ENCODE results near the gene UGT1A5. TPM values are rescaled to one million over a fixed set of nuclear protein-coding genes. Genes with fewer than 3 reads are reported as not detected.

The UGT1A5 gene
- total RNA-seq, 1 experiment from 2014 or later = not detected

DNA sequence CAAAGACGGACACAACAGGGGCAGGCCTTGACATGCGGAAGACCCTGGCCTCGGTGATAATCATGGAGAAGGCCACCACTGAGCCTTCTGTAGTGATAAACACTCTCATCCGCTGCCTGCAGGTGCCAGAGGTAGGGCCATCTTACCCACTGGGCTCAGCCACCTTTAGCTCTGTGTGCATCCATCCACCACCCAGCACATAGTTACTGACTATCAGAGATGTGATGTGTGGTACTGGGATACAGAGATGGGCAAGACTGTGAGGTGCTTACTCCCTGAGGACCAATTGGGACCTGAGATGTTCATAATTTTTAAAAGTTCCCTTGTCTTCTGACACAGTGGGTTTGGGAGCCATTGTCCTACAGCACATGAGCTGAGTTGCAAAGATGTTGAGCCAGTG lies 67.0 kb downstream of the UGT1A5 start:
- DNase-seq (ENCODE audit: low spot score) = no peak

DNA sequence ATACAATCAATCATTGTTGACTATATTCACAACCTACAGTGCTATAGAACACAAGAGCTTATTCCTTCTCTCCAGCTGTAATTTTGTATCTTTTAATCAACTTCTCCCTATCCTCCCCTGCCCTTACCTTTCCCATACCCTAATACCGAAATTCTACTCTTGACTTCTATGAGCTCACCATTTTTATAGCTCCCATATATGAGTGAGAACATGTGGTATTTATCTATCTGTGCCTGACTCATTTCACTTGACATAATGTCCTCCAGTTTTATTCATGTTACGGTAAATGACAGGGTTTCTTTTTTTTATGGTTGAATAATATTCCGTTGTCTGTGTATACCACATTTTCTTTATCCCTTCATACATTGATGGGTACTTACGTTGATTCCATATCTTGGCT lies 68.1 kb downstream of the UGT1A5 start:
- DNase-seq (ENCODE audit: low spot score) = no peak

DNA sequence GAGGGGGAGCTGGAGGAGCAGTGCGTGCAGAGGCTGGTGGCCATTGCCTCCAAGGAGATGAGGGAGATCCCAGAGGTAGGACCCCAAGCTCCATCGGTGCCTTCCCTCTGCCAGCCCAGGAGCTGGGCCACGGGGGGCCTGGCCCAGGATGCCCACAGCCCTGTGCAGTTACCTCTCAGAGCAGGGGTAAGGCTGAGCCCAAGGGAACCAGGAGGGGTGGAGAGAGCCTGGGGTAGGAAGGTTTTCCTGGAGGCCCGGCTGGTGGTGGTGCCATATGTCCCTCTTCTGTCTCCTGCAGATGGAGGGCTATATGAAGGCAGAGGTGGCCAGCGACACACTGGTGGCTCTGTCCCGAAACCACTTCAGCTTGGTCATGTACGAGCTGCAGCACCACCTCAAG lies 76.8 kb downstream of the UGT1A5 start:
- DNase-seq (ENCODE audit: low spot score) = no peak

DNA sequence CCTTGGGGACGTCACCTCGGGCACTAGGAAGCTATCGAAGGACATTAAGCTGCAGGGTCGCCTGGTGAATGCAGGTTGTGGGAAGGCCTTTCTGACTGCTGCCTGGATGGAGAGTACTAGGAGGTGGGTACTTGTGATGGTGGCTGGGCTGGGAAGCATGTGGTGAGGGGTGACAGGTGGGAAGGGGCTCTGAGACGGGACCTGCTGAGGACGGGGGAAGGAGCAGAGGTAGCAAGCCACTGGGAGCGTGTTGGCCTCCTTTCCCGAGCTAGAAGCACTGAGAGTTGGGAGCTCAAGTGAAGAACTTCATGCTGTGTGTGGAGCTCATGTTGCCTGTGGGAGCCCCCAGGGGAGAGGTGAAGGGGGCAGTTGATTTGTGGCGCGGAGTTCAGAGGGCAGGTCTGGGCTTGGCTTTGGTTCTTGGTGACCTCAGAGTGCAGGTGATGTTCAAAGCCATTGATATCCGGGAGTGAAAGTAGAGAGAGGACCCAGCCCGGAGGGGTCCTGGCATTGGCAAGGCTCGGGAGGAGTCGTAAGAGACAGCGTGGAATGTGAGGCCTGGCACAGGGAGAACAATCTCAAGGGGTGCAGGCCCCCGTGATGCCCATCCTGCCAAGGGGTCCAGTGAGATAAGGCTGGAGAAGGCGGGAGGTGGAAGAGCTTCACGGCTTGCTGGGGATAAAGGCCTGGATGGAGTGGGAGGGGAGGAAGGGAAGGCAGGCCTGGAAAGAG lies 78.6 kb downstream of the UGT1A5 start:
- DNase-seq (ENCODE audit: low spot score) = no peak

DNA sequence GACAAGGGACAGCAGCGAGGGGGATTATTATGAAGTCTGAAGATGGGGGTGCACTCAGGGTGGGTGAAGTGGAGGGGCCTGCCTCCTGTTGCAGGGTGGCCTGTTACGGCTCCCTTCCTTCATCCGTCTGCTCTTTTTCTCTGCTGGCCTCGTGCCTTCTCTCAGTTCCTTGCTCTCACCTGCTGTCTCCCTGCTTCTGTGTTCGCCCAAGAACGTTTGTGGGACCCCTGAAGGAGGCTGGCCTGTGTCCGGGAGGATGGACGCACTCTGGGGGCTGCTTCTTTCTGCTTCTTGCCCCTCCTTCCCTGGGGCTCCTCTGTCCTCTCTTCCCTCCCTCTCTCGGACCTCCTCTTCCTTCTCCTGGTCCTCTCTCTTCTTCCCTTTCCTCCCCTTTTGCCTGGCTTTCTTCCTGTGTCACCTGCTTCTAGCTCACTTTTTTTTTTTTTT lies 79.2 kb downstream of the UGT1A5 start:
- DNase-seq (ENCODE audit: low spot score) = no peak

DNA sequence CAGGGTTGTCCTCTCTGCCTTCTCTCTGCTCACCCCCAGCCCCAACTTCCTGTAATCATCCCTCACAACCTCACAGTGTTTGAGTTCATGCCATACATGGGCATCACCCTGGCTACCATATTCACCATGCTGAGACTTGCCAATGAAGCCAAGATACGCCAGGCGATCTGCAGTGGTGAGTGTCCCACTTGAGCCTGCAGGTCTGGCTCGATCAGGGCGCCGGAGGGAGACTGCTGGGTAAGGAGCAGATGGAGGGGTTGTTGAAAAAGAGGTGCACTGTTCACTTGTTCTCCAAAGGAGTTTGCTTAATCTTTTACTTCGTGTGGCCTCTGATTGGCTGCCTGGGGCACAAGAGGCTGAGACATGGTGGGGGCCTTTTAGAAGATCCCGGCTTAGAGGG lies 80.0 kb downstream of the UGT1A5 start:
- DNase-seq (ENCODE audit: low spot score) = no peak

DNA sequence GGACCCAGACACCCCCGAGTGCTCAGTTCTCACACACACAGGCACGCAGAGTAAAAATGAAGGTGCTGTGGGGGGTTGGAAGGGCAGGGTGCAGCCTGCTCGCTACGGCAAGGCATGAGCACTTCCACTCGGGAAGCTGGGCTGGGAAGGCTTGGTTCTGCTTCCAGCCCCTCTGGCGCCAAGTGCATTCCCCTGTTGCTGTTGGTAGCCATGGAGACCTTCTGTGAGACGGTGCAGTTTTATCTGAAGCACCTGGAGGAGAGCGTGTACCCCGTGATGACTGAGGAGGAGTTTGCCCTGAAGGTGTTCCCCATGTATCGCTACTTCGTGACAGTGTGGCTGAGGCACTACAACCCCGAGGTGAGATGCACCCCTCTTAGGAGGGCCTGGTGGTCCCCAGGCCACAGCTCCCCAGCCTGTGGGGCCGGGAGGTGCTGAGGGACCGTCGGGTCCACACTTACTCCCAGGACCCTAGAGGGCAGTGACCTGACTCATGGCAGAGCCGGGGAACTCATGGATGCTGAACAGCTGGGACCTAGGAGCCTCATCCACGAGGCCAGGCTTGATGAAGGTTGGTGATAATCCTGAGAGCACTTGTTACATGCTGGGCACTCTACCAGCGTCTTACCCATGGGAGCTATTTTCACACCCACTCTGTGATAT lies 80.9 kb downstream of the UGT1A5 start:
- no peak for DNase-seq (ENCODE audit: low spot score)

DNA sequence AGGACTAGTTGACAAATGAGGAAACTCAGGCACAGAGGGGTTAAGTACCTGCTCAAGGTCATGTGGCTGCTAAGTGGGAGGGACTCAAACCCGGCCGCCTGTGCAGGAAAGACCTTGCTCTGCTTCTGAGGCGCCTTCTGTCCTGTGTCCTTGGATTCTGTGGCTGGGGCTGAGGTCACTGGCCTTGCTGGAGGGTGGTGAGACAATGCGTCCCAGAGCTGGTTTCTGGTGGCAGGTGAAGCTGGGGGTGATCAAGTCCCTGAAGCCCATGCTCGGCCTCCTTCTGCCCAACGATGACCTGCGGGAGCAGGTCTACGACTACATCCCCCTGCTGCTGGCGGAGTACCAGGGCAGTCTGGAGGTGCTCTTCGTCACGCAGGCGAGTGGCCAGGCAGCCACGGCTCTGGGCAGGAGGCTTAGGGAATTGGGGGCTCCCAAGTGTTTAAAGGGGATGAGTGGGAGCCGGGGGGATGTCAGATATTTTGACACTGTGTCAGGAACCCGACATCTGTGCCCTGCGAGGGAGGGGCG lies 81.5 kb downstream of the UGT1A5 start:
- DNase-seq (ENCODE audit: low spot score) = no peak

DNA sequence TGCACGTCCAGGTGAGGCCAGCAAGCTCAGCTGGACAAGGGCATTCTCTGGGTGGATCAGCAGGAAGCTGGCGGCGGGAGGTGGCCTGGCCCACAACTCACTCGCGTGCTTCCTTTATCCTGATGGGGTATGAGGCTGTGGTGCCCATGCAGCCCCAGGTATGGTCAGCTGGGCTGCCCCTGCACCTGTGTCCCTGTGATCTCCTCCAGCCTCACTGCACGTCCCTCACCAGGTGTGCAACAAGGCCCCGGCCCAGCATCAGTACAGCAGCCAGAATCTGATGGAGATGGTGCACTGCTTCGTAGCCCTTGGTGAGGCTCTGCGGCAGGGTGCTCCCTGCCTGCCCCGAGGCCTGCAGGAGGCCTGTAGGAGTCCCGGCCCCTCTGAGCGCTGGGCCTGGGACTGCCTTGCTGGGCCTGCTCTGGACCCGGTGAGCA lies 83.0 kb downstream of the UGT1A5 start:
- DNase-seq (ENCODE audit: low spot score) = no peak

DNA sequence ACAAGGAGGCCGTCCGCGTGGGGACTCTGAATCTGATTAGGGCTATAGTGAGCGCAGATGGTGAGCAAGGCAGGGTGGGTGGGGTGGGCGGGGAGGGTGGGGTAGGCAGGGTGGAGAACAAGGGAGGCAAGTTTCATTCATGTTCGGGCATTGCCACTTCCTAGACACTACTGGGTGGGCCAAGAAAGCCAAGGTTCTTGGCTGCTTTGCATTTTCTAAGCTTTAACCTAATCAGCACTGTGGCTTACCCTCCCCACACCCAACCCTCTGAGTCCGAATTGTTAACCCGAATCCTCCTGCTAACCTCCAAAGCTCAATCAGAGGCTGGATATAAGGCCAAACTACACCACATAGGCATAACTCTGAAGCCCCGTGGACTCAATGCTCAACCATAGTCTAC lies 83.5 kb downstream of the UGT1A5 start:
- DNase-seq (ENCODE audit: low spot score) = no peak

DNA sequence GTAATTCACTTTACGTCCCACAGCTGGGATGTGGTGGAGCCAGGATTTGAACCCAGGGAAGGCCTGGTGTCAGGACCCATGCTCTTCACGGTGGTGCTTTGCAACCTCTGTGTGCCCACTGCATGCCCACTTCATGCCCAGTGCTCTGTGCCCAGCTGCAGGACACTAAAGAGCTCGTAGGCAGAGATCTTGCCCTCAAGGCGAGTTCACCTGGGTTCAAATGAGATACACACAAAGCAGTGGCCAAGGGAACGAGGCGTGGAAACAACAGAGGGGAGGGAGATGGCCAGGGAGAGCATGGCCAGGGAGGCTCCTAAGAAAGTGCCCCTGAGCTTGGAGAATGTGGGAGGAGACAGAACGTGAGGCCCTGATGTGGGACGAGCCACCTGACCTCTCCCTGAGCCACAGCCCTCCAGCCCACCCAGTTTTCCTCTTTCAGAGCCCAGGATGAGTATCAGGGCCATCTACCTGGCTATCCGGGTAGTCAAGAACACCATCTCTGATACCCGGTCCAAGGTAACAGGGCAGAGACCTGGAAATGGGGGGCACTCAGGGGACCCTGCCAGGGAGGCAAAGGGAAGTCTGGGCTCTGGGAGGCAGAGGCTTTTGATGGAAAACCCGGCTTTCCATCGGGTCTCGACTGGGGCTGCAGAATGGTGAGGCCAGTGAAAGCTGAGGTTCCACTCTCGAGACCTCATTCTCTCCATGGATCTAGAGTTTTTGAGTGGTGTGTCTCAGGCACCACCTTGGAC lies 85.8 kb downstream of the UGT1A5 start:
- no peak for DNase-seq (ENCODE audit: low spot score)

DNA sequence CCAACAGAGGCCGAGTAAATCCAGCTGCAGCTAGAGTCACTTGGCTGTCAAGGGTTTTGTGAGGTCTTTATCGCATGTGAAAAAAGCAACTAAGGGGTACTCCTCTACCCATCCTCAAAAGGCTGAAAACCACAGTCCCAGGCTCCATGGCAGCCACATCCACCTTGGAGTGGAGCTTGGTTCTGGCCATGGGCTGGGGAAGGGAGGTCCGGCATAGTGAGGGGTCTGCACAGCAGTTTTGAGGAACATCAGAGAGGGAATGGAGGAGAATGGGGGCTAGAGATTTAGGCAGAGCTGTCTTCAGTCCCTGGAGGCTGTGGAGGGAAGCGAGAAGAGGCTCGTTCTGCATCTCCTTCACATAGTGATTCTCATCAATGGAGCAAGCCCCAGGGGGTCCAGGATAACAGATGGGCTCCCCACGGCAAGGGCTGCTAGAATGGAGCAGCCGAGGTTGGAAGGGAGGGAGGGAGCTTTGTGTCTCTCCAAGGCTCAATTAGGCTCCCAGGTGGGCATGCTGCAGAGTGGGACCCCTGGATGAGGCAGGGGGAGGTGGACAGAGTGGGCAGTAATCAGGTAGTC lies 86.5 kb downstream of the UGT1A5 start:
- DNase-seq (ENCODE audit: low spot score) = no peak

DNA sequence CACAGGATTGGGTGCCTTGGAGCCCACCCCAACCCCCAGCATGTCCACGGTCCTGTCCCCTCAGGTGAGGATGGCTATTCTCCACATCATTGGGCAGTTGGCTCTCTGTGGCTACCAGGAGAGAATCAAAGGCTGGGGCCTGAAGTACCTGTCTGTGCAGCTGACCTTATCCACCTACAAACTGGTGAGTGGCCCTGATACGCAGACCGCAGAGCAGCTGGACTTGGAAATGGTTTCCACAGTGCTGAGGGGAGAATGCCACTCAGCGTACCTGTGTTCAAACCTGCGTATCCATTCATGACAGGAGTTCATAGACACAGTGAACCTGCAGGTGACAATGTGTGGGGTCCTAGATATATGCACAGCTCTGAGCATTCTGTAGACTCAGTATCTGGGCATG lies 87.0 kb downstream of the UGT1A5 start:
- no peak for DNase-seq (ENCODE audit: low spot score)

DNA sequence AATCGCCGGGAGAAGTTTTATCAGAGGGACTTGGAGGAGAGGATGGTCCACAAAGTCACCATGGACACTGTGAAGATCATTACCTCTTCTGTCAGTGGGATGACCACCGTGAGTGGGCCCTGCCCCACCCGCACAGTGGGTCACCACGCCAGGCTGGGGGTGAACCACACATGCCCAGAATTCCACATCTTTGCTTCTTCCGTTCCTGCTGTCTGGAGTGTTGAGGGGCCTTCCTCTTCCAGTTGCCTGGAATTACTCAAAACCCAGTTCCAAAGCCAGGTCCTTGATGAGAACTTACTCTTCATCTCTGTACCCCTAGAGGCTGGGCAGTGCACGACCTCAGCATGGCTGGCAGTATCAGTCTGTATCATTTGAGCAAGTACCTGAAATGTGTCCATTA lies 87.5 kb downstream of the UGT1A5 start:
- no peak for DNase-seq (ENCODE audit: low spot score)

DNA sequence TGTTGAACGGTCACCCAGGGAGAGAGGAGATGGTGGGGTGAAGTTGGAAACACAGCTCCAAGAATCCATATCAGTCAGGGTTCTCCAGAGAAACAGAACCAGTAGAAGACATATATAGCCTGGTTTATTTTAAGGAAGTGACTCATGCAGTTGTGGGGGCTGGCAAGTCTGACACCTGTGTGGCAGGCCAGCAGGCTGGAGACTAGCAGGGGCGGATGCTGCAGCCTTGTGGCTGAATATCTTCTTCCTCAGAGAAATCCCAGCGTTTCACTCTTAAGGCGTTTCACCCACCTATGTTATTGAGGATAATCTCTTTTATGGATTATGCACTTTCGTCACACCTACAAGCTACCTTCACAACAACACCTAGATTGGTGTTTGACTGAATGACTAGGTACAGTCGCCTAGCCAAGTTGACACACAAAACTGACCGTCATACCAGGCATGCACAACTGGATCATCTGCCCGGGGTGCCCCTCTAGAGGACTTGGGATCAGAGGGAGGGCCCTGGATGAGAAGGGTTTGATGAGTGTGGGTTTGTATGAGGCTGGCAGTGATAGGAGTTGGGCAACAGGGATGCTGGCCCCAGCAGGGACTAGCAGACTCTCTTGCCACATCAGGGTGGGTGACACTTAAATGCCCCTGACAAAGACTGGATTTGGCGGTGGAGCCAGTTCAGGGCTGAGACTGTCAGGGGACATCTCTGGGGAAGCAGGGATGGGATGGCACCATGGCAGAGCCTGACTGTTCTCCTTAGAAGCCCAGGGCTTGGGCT lies 88.8 kb downstream of the UGT1A5 start:
- DNase-seq (ENCODE audit: low spot score) = peak; percentile 67

DNA sequence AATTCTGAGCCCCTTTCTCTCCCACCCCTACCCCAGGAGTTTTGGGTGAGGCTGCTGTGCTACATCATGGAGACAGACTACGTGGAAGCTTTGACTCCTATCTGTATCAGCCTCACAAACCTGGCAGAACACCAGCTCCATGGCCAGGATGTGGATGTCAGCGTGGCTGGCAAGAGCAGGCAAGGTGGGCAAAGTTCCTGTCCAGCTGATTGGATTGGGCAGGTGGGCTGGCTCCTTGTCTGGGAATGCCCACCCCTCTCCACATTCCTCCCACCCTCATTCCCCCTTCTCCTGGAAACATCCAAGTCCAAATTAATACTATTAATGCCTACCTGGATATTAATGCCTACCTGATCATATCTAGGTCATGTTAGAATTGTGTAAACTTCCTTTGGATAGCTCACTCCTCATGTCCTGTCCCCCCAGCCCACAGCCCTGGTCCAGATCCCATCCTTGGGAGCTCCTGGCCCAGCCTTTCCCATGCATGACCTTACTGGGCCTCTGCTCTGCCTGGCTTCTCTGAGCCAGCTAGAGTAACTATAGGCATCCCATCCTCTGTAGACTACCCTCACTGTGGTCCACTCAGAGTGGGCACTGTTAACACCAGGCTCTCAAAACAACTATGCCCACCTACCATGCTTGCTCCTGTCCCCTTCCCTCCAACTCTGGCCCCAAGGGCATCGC lies 89.6 kb downstream of the UGT1A5 start:
- no peak for DNase-seq (ENCODE audit: low spot score)

DNA sequence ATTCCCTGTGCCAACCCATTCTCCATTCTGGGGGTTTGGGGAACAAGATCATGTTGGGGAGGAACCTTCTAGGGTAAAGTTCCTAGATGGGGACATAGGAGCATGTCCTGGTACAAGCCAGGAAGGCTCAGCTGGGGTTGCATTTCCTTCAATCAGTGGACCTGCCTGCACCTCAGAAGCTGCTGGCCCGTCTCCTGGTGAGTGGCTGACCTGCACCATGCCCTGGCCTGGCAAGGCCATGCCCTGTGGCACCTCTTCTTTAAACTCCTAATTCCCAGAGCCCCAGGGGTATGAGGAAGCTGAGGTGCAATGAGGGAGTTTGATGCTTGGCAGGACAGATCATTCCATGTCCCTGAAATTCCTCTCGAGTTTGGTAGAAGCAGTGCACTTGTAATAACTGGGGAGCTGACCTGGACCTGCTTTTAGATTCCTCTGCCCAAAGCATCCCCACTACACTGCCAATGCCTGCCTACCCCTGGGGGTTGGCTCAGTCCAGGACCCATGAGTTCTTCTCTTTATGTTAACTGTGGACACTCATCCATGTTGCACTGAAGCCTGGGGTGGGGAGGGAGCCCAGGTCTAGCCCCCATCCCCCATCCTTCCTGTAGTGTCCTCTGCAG lies 90.7 kb downstream of the UGT1A5 start:
- DNase-seq (ENCODE audit: low spot score) = no peak

DNA sequence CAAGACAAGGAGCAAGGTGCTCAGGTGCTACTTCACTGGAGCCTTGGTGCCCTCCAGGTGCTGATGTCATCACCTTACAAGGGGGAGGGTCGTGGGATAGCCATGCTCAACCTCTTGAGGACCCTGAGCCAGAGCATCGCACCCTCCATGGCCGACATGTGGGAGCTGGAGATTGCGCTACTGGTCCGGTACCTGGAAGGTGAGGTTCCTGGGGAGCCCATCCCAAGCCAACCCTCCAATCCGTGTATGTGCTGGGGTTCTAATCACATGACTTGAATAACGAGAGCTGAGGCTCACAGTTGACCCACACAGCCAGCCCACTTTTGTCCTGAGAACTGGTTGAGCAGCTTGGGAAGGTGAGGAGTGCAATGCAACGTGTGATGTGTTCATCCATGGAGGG lies 91.3 kb downstream of the UGT1A5 start:
- DNase-seq (ENCODE audit: low spot score) = no peak

DNA sequence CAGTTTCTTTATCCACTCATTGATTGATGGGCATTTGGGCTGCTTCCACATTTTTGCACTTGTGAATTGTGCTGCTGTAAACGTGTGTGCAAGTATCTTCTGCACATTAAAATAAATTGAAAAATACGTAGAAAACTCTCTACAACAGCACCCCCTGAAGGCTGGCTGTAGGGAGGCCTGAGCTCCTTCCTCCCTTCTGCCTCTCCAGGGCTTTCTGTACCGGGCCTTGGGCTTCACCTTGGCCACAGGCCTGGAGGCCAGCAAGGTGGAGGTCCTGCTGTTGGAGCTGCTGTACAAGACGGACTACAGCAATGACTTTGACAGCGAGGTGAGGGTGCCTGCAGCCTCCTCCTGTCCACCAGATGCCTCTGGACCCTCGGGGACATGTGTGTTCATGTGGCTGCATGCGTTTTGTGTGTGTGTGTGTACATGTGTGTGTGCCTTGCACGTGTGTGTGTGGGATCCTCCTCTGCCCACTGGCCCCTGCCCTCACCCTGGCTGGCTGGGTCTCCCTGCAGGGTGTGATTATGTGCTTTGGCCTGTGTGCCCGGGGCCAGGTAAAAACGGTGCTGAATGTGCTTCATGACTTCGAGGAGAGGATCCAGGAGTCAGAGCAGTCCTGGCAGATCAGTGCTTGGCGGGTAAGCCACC lies 94.6 kb downstream of the UGT1A5 start:
- DNase-seq (ENCODE audit: low spot score) = no peak

All from H4 (cell line).